IMR-90 (cell line): ENCODE data around the gene CCR6. TPM values are rescaled to one million over a fixed set of nuclear protein-coding genes. Genes with fewer than 3 reads are reported as not detected.

Experiments
- ATAC-seq: fragments of 200-7000 bp; cut with Tn5 transposase; 2 replicates; pipeline ENCODE4 v1.9.1; 2020; ENCODE audit warnings: low read depth, mild to moderate bottlenecking, moderate library complexity
- BruUV-seq: library from RNA; stranded (reverse); fragments of 400-500 nt; replicated peaks from 2 replicates; lab custom pipeline; 2021; lab: Mats Ljungman, UMichigan
- CTCF ChIA-PET: fragments of 300-600 bp; formaldehyde crosslinking; extraction: SDS; loops from one replicate; lab custom pipeline; 2021; ENCODE audit warnings: antibody characterized with exemption; lab: Yijun Ruan, JAX
- POLR2A ChIA-PET: fragments of 300-600 bp; sonication (Branson Sonifier 250); formaldehyde crosslinking; loops from one replicate; lab custom pipeline; 2022; ENCODE audit warnings: antibody characterized with exemption; ENCODE audit not compliant: unreplicated experiment; lab: Charles Lee
- DNase-seq: peaks from one replicate; pipeline ENCODE4 v3.0.0; 2013
- H2AFZ ChIP-seq: replicated peaks from 2 replicates; pipeline ENCODE3; 2013; ENCODE audit warnings: low read length, mild to moderate bottlenecking; ENCODE audit not compliant: poor library complexity
- H2AK5ac ChIP-seq: 2 replicates; pipeline ENCODE4 v1.6.1; 2013; ENCODE audit warnings: low read depth, low read length, inconsistent platforms
- H2AK9ac ChIP-seq: replicated peaks from 2 replicates; pipeline ENCODE3; 2013; ENCODE audit warnings: mild to moderate bottlenecking, low read depth, low read length, moderate library complexity; ENCODE audit not compliant: poor library complexity
- H2BK120ac ChIP-seq: 2 replicates; pipeline ENCODE4 v1.6.1; 2013; ENCODE audit warnings: low read depth, low read length, inconsistent platforms
- H2BK15ac ChIP-seq: 3 replicates; pipeline ENCODE4 v1.6.1; 2013; ENCODE audit warnings: low read depth, low read length, inconsistent platforms
- H2BK20ac ChIP-seq: 2 replicates; pipeline ENCODE4 v1.6.1; 2013; ENCODE audit warnings: low read depth, mild to moderate bottlenecking, inconsistent platforms, low read length, moderate library complexity
- H2BK5ac ChIP-seq: 2 replicates; pipeline ENCODE4 v1.6.1; 2013; ENCODE audit warnings: mild to moderate bottlenecking, low read depth, low read length, inconsistent platforms; ENCODE audit not compliant: poor library complexity, severe bottlenecking
- H3K14ac ChIP-seq: replicated peaks from 2 replicates; pipeline ENCODE4 v1.6.1; 2013; ENCODE audit warnings: low read depth, low read length, inconsistent platforms
- H3K18ac ChIP-seq: 2 replicates; pipeline ENCODE4 v1.6.1; 2013; ENCODE audit warnings: low read depth, low read length, control low read depth
- H3K23ac ChIP-seq: 2 replicates; pipeline ENCODE4 v1.6.1; 2013; ENCODE audit warnings: low read depth, low read length, inconsistent platforms
- H3K27ac ChIP-seq: 2 replicates; pipeline ENCODE4 v1.5.1; 2013; ENCODE audit warnings: mild to moderate bottlenecking, control low read depth, low read length; ENCODE audit not compliant: insufficient read depth
- H3K27me3 ChIP-seq: 2 replicates; pipeline ENCODE4 v1.6.1; 2013; ENCODE audit warnings: low read length; ENCODE audit not compliant: control insufficient read depth, insufficient read depth
- H3K36me3 ChIP-seq: 2 replicates; pipeline ENCODE4 v1.6.1; 2013; ENCODE audit warnings: low read length, mixed read lengths; ENCODE audit not compliant: control insufficient read depth, insufficient read depth
- H3K4ac ChIP-seq: 2 replicates; pipeline ENCODE4 v1.6.1; 2013; ENCODE audit warnings: low read depth, low read length, inconsistent platforms
- H3K4me1 ChIP-seq: 2 replicates; pipeline ENCODE4 v1.6.1; 2013; ENCODE audit warnings: low read length, mixed read lengths; ENCODE audit not compliant: control insufficient read depth, insufficient read depth
- H3K4me2 ChIP-seq: 2 replicates; pipeline ENCODE4 v1.6.1; 2013; ENCODE audit warnings: low read depth, mild to moderate bottlenecking, control low read depth, low read length, moderate library complexity
- H3K4me3 ChIP-seq: 2 replicates; pipeline ENCODE4 v1.5.1; 2013; ENCODE audit warnings: low read depth, mild to moderate bottlenecking, control low read depth, low read length, moderate library complexity; ENCODE audit not compliant: insufficient read depth
- H3K56ac ChIP-seq: 2 replicates; pipeline ENCODE4 v1.6.1; 2013; ENCODE audit warnings: low read length, inconsistent platforms; ENCODE audit not compliant: insufficient read depth; ENCODE audit errors: extremely low read depth
- H3K79me1 ChIP-seq, 2 experiments: 2 replicates each; pipeline ENCODE4 v1.6.1; 2013; ENCODE audit warnings: low read length in 2 of 2, inconsistent platforms in 1 of 2, low read depth in 1 of 2
- H3K9ac ChIP-seq: 2 replicates; pipeline ENCODE4 v1.6.1; 2013; ENCODE audit warnings: low read depth, low read length, control low read depth
- H3K9me1 ChIP-seq: 2 replicates; pipeline ENCODE4 v1.6.1; 2013; ENCODE audit warnings: low read length, inconsistent platforms; ENCODE audit not compliant: insufficient read depth
- H3K9me3 ChIP-seq: 2 replicates; pipeline ENCODE4 v1.6.1; 2013; ENCODE audit warnings: low read length; ENCODE audit not compliant: control insufficient read depth, insufficient read depth
- H4K20me1 ChIP-seq: 2 replicates; pipeline ENCODE4 v1.6.1; 2013; ENCODE audit warnings: low read length, inconsistent platforms; ENCODE audit not compliant: insufficient read depth
- H4K5ac ChIP-seq: 2 replicates; pipeline ENCODE4 v1.6.1; 2013; ENCODE audit warnings: mild to moderate bottlenecking, low read depth, low read length, control low read depth
- H4K8ac ChIP-seq, 2 experiments: 2 replicates each; pipeline ENCODE4 v1.6.1; 2013; ENCODE audit warnings: low read depth in 2 of 2, low read length in 2 of 2, control low read depth in 1 of 2, inconsistent platforms in 1 of 2
- H4K91ac ChIP-seq: 2 replicates; pipeline ENCODE4 v1.6.1; 2013; ENCODE audit warnings: low read depth, low read length, inconsistent platforms; ENCODE audit not compliant: insufficient read depth
- CEBPB ChIP-seq: IDR thresholded peaks from 2 replicates; pipeline ENCODE4 v1.6.1; 2012; ENCODE audit warnings: low read depth, low read length, improper control_type of control experiment
- CHD1 ChIP-seq: IDR thresholded peaks from 2 replicates; pipeline ENCODE4 v1.6.1; 2012; ENCODE audit warnings: low read depth, low read length, improper control_type of control experiment
- ELK1 ChIP-seq: fragments of 150-350 bp; IDR thresholded peaks from 2 replicates; pipeline ENCODE4 v1.6.1; 2016; ENCODE audit warnings: low read depth, mild to moderate bottlenecking, low read length, moderate library complexity, borderline replicate concordance
- FOS ChIP-seq: fragments of 150-350 bp; IDR thresholded peaks from 2 replicates; pipeline ENCODE4 v1.6.1; 2016; ENCODE audit warnings: low read depth, low read length
- MAFK ChIP-seq: IDR thresholded peaks from 2 replicates; pipeline ENCODE4 v1.6.1; 2012; ENCODE audit warnings: low read depth, low read length, improper control_type of control experiment
- MAZ ChIP-seq: IDR thresholded peaks from 2 replicates; pipeline ENCODE4 v1.6.1; 2012; ENCODE audit warnings: low read depth, mild to moderate bottlenecking, low read length, improper control_type of control experiment, moderate library complexity, borderline replicate concordance
- POLR2A ChIP-seq: IDR thresholded peaks from 2 replicates; pipeline ENCODE4 v1.6.1; 2012; ENCODE audit warnings: mild to moderate bottlenecking, low read depth, low read length
- RAD21 ChIP-seq: IDR thresholded peaks from 2 replicates; pipeline ENCODE4 v1.6.1; 2012; ENCODE audit warnings: low read length, improper control_type of control experiment
- RCOR1 ChIP-seq: IDR thresholded peaks from 2 replicates; pipeline ENCODE4 v1.6.1; 2012; ENCODE audit warnings: mild to moderate bottlenecking, low read length, improper control_type of control experiment; ENCODE audit not compliant: insufficient replicate concordance
- RFX5 ChIP-seq: IDR thresholded peaks from 2 replicates; pipeline ENCODE4 v1.8.0; 2012; ENCODE audit warnings: low read depth, mild to moderate bottlenecking, low read length, moderate library complexity
- SMC3 ChIP-seq: fragments of 150-350 bp; IDR thresholded peaks from 2 replicates; pipeline ENCODE4 v1.6.1; 2016; ENCODE audit warnings: low read depth, mild to moderate bottlenecking, antibody characterized with exemption, low read length, moderate library complexity
- USF2 ChIP-seq: fragments of 150-350 bp; IDR thresholded peaks from 2 replicates; pipeline ENCODE4 v1.6.1; 2017; ENCODE audit warnings: mild to moderate bottlenecking, antibody characterized with exemption, low read length, low read depth
- WGBS, 2 experiments: methylation state at CpG; one replicate each; pipeline versions ENCODE4 v1.1.5 to v1.1.7; 2013; ENCODE audit warnings: missing lambda C conversion rate in 2 of 2; ENCODE audit not compliant: insufficient read length in 1 of 2; ENCODE audit errors: extremely low coverage in 2 of 2; 5-methylcytosine and 5-hydroxymethylcytosine counted together
- dilution Hi-C: fragments of 300-500 bp; cut with HindIII; formaldehyde crosslinking; loops from one replicate; pipeline ENCODE4 v1.14.3; 2018; ENCODE audit warnings: low sequenced_read_pairs; ENCODE audit not compliant: unreplicated experiment
- in situ Hi-C: fragments of 300-500 bp; cut with MboI; formaldehyde crosslinking; loops from 3 replicates; pipeline ENCODE4 v1.14.3; 2019; ENCODE audit warnings: low sequenced_read_pairs, inconsistent platforms, mixed read lengths
- intact Hi-C: fragments of 100-400 bp; cut with micrococcal nuclease; formaldehyde crosslinking; loops from 2 replicates; pipeline ENCODE4 v1.10.0; 2022
- polyA plus RNA-seq, 3 experiments: library from polyadenylated mRNA; depleted of rRNA; stranded (reverse); fragments of >200 nt; gene quantifications; 2 replicates each; pipeline ENCODE4 v1.2.3, GENCODE V29; 2012; ENCODE audit warnings: low replicate concordance in 1 of 3
- total RNA-seq: library from RNA; depleted of rRNA; stranded (reverse); fragments of >200 nt; gene quantifications from 2 replicates; pipeline ENCODE4 v1.2.3, GENCODE V29; 2012
- TF ChIP-seq, protein P1 (sequence below): conservative IDR thresholded peaks from 2 replicates; pipeline ENCODE4 v1.5.1; 2012; ENCODE audit warnings: mild to moderate bottlenecking, low read depth, low read length, improper control_type of control experiment

Gene CCR6
- total and polyA plus RNA-seq, 2 of the 4 experiments (the other 2 are of a cell fraction), result not detected

DNA sequence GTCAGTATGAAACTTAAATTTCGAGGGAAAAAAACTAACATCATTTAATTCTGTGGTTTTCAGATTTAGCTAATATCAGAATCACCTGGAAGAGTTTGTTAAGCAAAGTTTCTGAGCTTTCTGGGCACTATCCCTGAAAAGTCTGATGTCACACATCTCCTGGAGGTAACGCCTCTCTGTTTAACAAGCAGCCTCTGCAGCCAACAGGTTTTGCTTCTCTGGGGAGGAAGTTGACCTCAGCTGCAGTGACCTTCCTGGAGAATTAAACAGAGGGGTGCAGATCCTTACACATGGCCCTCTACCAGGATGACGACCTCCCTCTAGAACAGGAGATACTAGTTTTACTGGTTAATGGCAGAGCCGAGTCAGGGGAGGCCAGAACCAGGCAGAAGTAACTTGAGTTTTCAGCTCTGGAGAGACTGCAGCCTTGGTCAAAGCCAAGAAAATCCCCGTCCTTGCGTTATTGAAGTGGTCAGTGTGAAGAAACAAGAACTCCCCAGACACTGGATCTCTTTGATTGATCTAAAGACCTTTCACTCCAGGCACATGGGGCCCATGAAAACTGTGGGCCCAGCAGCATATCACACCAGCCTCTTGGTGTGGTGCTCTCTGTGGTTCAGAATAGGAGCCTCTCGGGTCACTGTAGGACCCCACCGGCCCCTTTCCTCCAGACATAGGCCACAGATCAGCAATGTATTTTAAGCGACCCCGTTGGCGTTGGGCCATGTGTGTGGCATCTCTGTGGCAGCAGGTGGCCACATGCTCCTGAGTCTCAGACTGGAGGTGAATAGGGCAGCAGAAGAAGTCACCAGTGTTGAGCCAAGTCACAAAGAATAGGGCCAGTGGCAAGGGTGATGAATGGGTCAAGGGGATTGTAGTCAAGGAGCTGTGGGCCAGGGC, 33.4 kb upstream of the CCR6 start (continued):
- no peak for TF ChIP-seq RAD21

DNA sequence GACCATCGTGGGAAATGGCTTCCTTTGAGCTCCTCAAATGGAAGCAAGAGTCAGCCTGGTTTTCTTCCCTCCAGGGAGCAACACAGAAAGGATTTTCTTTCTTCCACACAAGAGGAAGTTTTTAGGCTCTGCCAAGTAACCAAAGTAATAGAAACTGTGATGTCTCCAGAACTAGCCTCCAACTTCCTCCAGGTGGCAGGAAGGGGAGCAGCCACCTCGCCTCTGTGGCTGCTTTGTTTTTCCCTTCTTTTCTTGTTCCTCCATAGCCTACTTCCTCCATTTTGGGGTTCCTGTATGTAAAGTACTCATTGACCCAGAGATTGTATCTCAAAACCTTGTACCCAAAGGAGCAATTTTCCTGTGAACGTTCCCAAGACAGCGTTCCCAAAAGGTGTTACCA, 32.7 kb upstream of the CCR6 start:
- H2AK9ac ChIP-seq, result no peak overlapping the region
- no peak overlapping the region for H3K14ac ChIP-seq
- H3K27ac ChIP-seq, result no peak overlapping the region
- ATAC-seq (no peak), DNase-seq (no peak)
- no peak overlapping the region for H2AK5ac ChIP-seq
- H4K5ac ChIP-seq, result no peak overlapping the region
- H2BK20ac ChIP-seq, result no peak overlapping the region
- WGBS, 2 experiments, result no CpG with 5 or more reads among the region's 4 CpGs
- no peak overlapping the region for H3K23ac ChIP-seq
- no peaks in the 10 kb centered on the region for H3K36me3 ChIP-seq
- no peak overlapping the region for H4K91ac ChIP-seq
- H3K9me1 ChIP-seq, result no peaks in the 10 kb centered on the region
- H3K9ac ChIP-seq, result no peak overlapping the region
- H3K27me3 ChIP-seq, result no peaks in the 10 kb centered on the region
- no peak overlapping the region for H2BK120ac ChIP-seq
- H4K20me1 ChIP-seq, result no peaks in the 10 kb centered on the region
- no peak overlapping the region for H3K56ac ChIP-seq
- no peak overlapping the region for H3K4me2 ChIP-seq
- ChIA-PET POLR2A (no interaction called here), CTCF (no interaction called here)
- intact Hi-C loops, result no loop called here
- H2AFZ ChIP-seq, result no peak overlapping the region
- no peaks in the 10 kb centered on the region for H3K4me1 ChIP-seq
- dilution Hi-C loops, result no loop called here
- no peak overlapping the region for H3K18ac ChIP-seq
- no peak overlapping the region for H2BK5ac ChIP-seq
- no peak overlapping the region for H3K4ac ChIP-seq
- H2BK15ac ChIP-seq, result no peak overlapping the region
- no peaks in the 10 kb centered on the region for H3K79me1 ChIP-seq
- H3K9me3 ChIP-seq, result peaks cover 28% of the 10 kb centered on the region
- H3K4me3 ChIP-seq, result no peak overlapping the region
- in situ Hi-C loops, result no loop called here
- no peak overlapping the region for H4K8ac ChIP-seq
- no TSS peak for BruUV-seq
- TF ChIP-seq CHD1, result no peak
- TF ChIP-seq CEBPB, result no peak
- no peak for TF ChIP-seq USF2
- TF ChIP-seq MAFK, result no peak
- TF ChIP-seq FOS, result no peak
- no peak for TF ChIP-seq RCOR1
- no peak for TF ChIP-seq RFX5
- no peak for TF ChIP-seq MAZ
- TF ChIP-seq ELK1, result no peak
- TF ChIP-seq, protein P1, sequence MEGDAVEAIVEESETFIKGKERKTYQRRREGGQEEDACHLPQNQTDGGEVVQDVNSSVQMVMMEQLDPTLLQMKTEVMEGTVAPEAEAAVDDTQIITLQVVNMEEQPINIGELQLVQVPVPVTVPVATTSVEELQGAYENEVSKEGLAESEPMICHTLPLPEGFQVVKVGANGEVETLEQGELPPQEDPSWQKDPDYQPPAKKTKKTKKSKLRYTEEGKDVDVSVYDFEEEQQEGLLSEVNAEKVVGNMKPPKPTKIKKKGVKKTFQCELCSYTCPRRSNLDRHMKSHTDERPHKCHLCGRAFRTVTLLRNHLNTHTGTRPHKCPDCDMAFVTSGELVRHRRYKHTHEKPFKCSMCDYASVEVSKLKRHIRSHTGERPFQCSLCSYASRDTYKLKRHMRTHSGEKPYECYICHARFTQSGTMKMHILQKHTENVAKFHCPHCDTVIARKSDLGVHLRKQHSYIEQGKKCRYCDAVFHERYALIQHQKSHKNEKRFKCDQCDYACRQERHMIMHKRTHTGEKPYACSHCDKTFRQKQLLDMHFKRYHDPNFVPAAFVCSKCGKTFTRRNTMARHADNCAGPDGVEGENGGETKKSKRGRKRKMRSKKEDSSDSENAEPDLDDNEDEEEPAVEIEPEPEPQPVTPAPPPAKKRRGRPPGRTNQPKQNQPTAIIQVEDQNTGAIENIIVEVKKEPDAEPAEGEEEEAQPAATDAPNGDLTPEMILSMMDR, result no peak
- no peak for TF ChIP-seq SMC3
- no peak for TF ChIP-seq POLR2A
